OCI-LY7 (cell line): ENCODE measurements around the gene GAPDHS. TPM values are rescaled to one million over a fixed set of nuclear protein-coding genes. Genes with fewer than 3 reads are reported as not detected.

Source experiments
- BruUV-seq: library from RNA; stranded (reverse); fragments of 400-500 nt; replicated peaks from 2 replicates; lab custom pipeline; 2021; lab: Mats Ljungman, UMichigan
- CTCF ChIA-PET: fragments of 300-600 bp; sonication (Branson Sonifier 250); formaldehyde crosslinking; loops from one replicate; lab custom pipeline; 2022; ENCODE audit warnings: antibody characterized with exemption; ENCODE audit not compliant: unreplicated experiment; lab: Charles Lee
- POLR2A ChIA-PET: fragments of 300-600 bp; sonication (Branson Sonifier 250); formaldehyde crosslinking; loops from one replicate; lab custom pipeline; 2022; ENCODE audit warnings: antibody characterized with exemption; lab: Charles Lee
- DNase-seq: peaks from one replicate; pipeline ENCODE4 v3.0.0-alpha.2; 2015; ENCODE audit warnings: low spot score
- H2AFZ ChIP-seq: fragments of 200-600 bp; sonication (generic), shearing (Covaris generic); 2 replicates; pipeline ENCODE4 v1.6.1; 2014; ENCODE audit warnings: mild to moderate bottlenecking, antibody characterized with exemption, low read length, moderate library complexity
- H3K27ac ChIP-seq: fragments of 200-600 bp; sonication (generic); 2 replicates; pipeline ENCODE4 v1.5.1; 2014; ENCODE audit warnings: mixed run types, low read depth, mild to moderate bottlenecking, moderate library complexity, low read length, inconsistent platforms; ENCODE audit not compliant: poor library complexity, severe bottlenecking
- H3K36me3 ChIP-seq: fragments of 200-600 bp; sonication (generic); 2 replicates; pipeline ENCODE4 v1.6.1; 2014; ENCODE audit warnings: mild to moderate bottlenecking, antibody characterized with exemption, low read length, moderate library complexity, mixed read lengths; ENCODE audit not compliant: insufficient read depth
- H3K4me1 ChIP-seq: fragments of 200-600 bp; sonication (generic); 2 replicates; pipeline ENCODE4 v1.5.1; 2014; ENCODE audit warnings: mild to moderate bottlenecking, low read length; ENCODE audit not compliant: insufficient read depth, poor library complexity, severe bottlenecking
- H3K4me2 ChIP-seq: fragments of 200-600 bp; sonication (generic); 2 replicates; pipeline ENCODE4 v1.6.1; 2014; ENCODE audit warnings: mild to moderate bottlenecking, low read length
- H3K4me3 ChIP-seq: fragments of 200-600 bp; sonication (generic); 2 replicates; pipeline ENCODE4 v1.5.1; 2014; ENCODE audit warnings: mild to moderate bottlenecking, low read depth, low read length; ENCODE audit not compliant: poor library complexity, severe bottlenecking
- H3K79me2 ChIP-seq: fragments of 200-600 bp; sonication (generic); 2 replicates; pipeline ENCODE4 v1.6.1; 2016; ENCODE audit warnings: low read depth, mild to moderate bottlenecking, low read length, moderate library complexity, mixed read lengths; ENCODE audit not compliant: insufficient read depth
- H3K9me2 ChIP-seq: fragments of 200-600 bp; sonication (generic); 2 replicates; pipeline ENCODE4 v1.6.1; 2016; ENCODE audit warnings: mild to moderate bottlenecking, low read length, mixed read lengths; ENCODE audit not compliant: insufficient read depth
- H3K9me3 ChIP-seq: fragments of 200-600 bp; sonication (generic); 2 replicates; pipeline ENCODE4 v1.6.1; 2014; ENCODE audit warnings: mild to moderate bottlenecking, mixed run types, low read length, mixed read lengths
- H4K20me1 ChIP-seq: fragments of 200-600 bp; sonication (generic); 2 replicates; pipeline ENCODE4 v1.6.1; 2014; ENCODE audit warnings: mild to moderate bottlenecking, antibody characterized with exemption, low read length, moderate library complexity, mixed read lengths; ENCODE audit not compliant: insufficient read depth
- EZH2phosphoT487 ChIP-seq: fragments of 200-600 bp; sonication (generic); IDR thresholded peaks from 2 replicates; pipeline ENCODE4 v1.6.1; 2018; ENCODE audit warnings: low read depth, borderline replicate concordance, mild to moderate bottlenecking, mixed run types, antibody characterized with exemption, low read length, moderate library complexity, mixed read lengths
- intact Hi-C: fragments of 100-400 bp; cut with micrococcal nuclease; formaldehyde crosslinking; loops from one replicate; pipeline ENCODE4 v1.10.0; 2022; ENCODE audit not compliant: unreplicated experiment
- total RNA-seq, 2 experiments: library from RNA; depleted of rRNA in 1 of 2; stranded (reverse); fragments of >200 nt in 1 of 2; shearing (Covaris generic) in 1 of 2; gene quantifications; 2 replicates each; pipeline ENCODE4 v1.2.3, GENCODE V29; 2014 to 2022
- TF ChIP-seq, protein P1 (sequence below): fragments of 200-600 bp; sonication (generic); conservative IDR thresholded peaks from 2 replicates; pipeline ENCODE4 v1.5.1; 2014; ENCODE audit warnings: mild to moderate bottlenecking, antibody characterized with exemption, low read length, moderate library complexity, mixed read lengths

Gene GAPDHS
- total RNA-seq, 2 experiments from 2014 or later: not detected

- intact Hi-C loops: loop anchor here (5.0 kb wide), 1 partner anchor 68 kb away; the partner anchor contains the start of gene RBM42
- Histone ChIP-seq H3K36me3 (no peaks in the 10 kb centered on the region), H3K4me1 (peaks cover 18% of the 10 kb centered on the region), H3K4me2 (no peak overlapping the region), H3K9me3 (no peaks in the 10 kb centered on the region), H3K4me3 (no peak overlapping the region), H3K79me2 (no peaks in the 10 kb centered on the region), H4K20me1 (no peaks in the 10 kb centered on the region), H2AFZ (no peak overlapping the region), H3K9me2 (no peaks in the 10 kb centered on the region), H3K27ac (no peak overlapping the region)
- DNase-seq: peak; percentile 69
- BruUV-seq: no TSS peak
- ChIA-PET CTCF (no interaction called here), POLR2A (no interaction called here)
- TF ChIP-seq, protein P1, sequence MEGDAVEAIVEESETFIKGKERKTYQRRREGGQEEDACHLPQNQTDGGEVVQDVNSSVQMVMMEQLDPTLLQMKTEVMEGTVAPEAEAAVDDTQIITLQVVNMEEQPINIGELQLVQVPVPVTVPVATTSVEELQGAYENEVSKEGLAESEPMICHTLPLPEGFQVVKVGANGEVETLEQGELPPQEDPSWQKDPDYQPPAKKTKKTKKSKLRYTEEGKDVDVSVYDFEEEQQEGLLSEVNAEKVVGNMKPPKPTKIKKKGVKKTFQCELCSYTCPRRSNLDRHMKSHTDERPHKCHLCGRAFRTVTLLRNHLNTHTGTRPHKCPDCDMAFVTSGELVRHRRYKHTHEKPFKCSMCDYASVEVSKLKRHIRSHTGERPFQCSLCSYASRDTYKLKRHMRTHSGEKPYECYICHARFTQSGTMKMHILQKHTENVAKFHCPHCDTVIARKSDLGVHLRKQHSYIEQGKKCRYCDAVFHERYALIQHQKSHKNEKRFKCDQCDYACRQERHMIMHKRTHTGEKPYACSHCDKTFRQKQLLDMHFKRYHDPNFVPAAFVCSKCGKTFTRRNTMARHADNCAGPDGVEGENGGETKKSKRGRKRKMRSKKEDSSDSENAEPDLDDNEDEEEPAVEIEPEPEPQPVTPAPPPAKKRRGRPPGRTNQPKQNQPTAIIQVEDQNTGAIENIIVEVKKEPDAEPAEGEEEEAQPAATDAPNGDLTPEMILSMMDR: no peak
- TF ChIP-seq EZH2phosphoT487: no peak
Measured at GRCh38 chr19:35559281-35559659, 26.0 kb downstream of the GAPDHS start.

GRCh38 chr19:35559781-35560180 lies 26.5 kb downstream of the GAPDHS start:
- DNase-seq: no peak
- BruUV-seq: no TSS peak
- no peak overlapping the region for H3K4me3 ChIP-seq
- no peak for TF ChIP-seq EZH2phosphoT487
- TF ChIP-seq, protein P1: no peak
- H2AFZ ChIP-seq: no peak overlapping the region
- no peaks in the 10 kb centered on the region for H3K9me2 ChIP-seq
- no peaks in the 10 kb centered on the region for H3K79me2 ChIP-seq
- H4K20me1 ChIP-seq: no peaks in the 10 kb centered on the region
- H3K36me3 ChIP-seq: no peaks in the 10 kb centered on the region
- H3K9me3 ChIP-seq: no peaks in the 10 kb centered on the region
- POLR2A ChIA-PET: no interaction called here
- peaks cover 18% of the 10 kb centered on the region for H3K4me1 ChIP-seq
- intact Hi-C loops: loop anchor here (5.0 kb wide), 1 partner anchor 68 kb away; the partner anchor contains the start of gene RBM42
- CTCF ChIA-PET: no interaction called here
- no peak overlapping the region for H3K4me2 ChIP-seq
- H3K27ac ChIP-seq: no peak overlapping the region

- TF ChIP-seq EZH2phosphoT487: no peak
- TF ChIP-seq, protein P1: no peak
- intact Hi-C loops: no loop called here
- Histone ChIP-seq H3K27ac (no peak overlapping the region), H3K4me2 (no peak overlapping the region), H3K9me2 (no peaks in the 10 kb centered on the region), H3K79me2 (no peaks in the 10 kb centered on the region), H2AFZ (no peak overlapping the region), H3K9me3 (no peaks in the 10 kb centered on the region), H3K4me1 (peaks cover 18% of the 10 kb centered on the region), H4K20me1 (no peaks in the 10 kb centered on the region), H3K4me3 (no peak overlapping the region), H3K36me3 (no peaks in the 10 kb centered on the region)
- BruUV-seq: no TSS peak
- ChIA-PET POLR2A (no interaction called here), CTCF (no interaction called here)
- no peak for DNase-seq
Measured at GRCh38 chr19:35560271-35560670, 27.0 kb downstream of the GAPDHS start.
